ENCODE results near the gene FUT6. TPM values are rescaled to one million over a fixed set of nuclear protein-coding genes. Genes with fewer than 3 reads are reported as not detected.

The FUT6 gene
- total RNA-seq, 1 experiment from 2014 or later, result not detected

- in situ Hi-C loops (cut with HindIII; ENCODE audit: low sequenced_read_pairs), result loop anchor here (10.0 kb wide), 1 partner anchor 125 kb away; no protein-coding TSS in a partner anchor
- no peak for DNase-seq (ENCODE audit: low spot score)
Measured at GRCh38 chr19:5809469-5809868, 30.0 kb downstream of the FUT6 start.

- DNase-seq (ENCODE audit: low spot score), result no peak
- in situ Hi-C loops (cut with HindIII; ENCODE audit: low sequenced_read_pairs), result loop anchor here (10.0 kb wide), 1 partner anchor 126 kb away; no protein-coding TSS in a partner anchor
Measured at GRCh38 chr19:5809053-5809452, 30.4 kb downstream of the FUT6 start.

- DNase-seq (ENCODE audit: low spot score), result no peak
- in situ Hi-C loops (cut with HindIII; ENCODE audit: low sequenced_read_pairs), result loop anchor here (10.0 kb wide), 1 partner anchor 127 kb away; no protein-coding TSS in a partner anchor
Measured at GRCh38 chr19:5808120-5808816, 31.2 kb downstream of the FUT6 start.

- in situ Hi-C loops (cut with HindIII; ENCODE audit: low sequenced_read_pairs), result loop anchor here (10.0 kb wide), 1 partner anchor 128 kb away; no protein-coding TSS in a partner anchor
- no peak for DNase-seq (ENCODE audit: low spot score)
Measured at GRCh38 chr19:5806905-5807304, 32.6 kb downstream of the FUT6 start.

GRCh38 chr19:5806133-5806489 is 33.4 kb downstream of the FUT6 start:
- in situ Hi-C loops (cut with HindIII; ENCODE audit: low sequenced_read_pairs), result loop anchor here (10.0 kb wide), 1 partner anchor 129 kb away; no protein-coding TSS in a partner anchor
- no peak for DNase-seq (ENCODE audit: low spot score)

GRCh38 chr19:5805462-5806132 is 33.9 kb downstream of the FUT6 start:
- peak; percentile 35 for DNase-seq (ENCODE audit: low spot score)
- in situ Hi-C loops (cut with HindIII; ENCODE audit: low sequenced_read_pairs), result loop anchor here (10.0 kb wide), 1 partner anchor 129 kb away; no protein-coding TSS in a partner anchor

- DNase-seq (ENCODE audit: low spot score), result no peak
Measured at GRCh38 chr19:5804516-5805461, 34.7 kb downstream of the FUT6 start, which contains the start of gene NRTN. TSS of gene NRTN (plus strand) at chr19:5805067. CDS start at chr19:5824166, 19,099 bp downstream.

GRCh38 chr19:5803752-5804515 is 35.6 kb downstream of the FUT6 start:
- in situ Hi-C loops (cut with HindIII; ENCODE audit: low sequenced_read_pairs), result loop anchor here (10.0 kb wide), 1 partner anchor 131 kb away; no protein-coding TSS in a partner anchor
- peak; percentile 53 for DNase-seq (ENCODE audit: low spot score)

More at GRCh38 chr19:5804516-5805461, 34.7 kb downstream of the FUT6 start, which contains the start of gene NRTN:
- in situ Hi-C loops (cut with HindIII; ENCODE audit: low sequenced_read_pairs), result loop anchor here (10.0 kb wide), 1 partner anchor 130 kb away; no protein-coding TSS in a partner anchor

- no peak for DNase-seq (ENCODE audit: low spot score)
- in situ Hi-C loops (cut with HindIII; ENCODE audit: low sequenced_read_pairs), result loop anchor here (10.0 kb wide), 1 partner anchor 131 kb away; no protein-coding TSS in a partner anchor
Measured at GRCh38 chr19:5803441-5803751, 36.1 kb downstream of the FUT6 start.

GRCh38 chr19:5801796-5802619 is 37.5 kb downstream of the FUT6 start:
- DNase-seq (ENCODE audit: low spot score), result peak; percentile 71
- in situ Hi-C loops (cut with HindIII; ENCODE audit: low sequenced_read_pairs), result loop anchor here (10.0 kb wide), 1 partner anchor 133 kb away; no protein-coding TSS in a partner anchor

GRCh38 chr19:5800361-5801270 is 38.9 kb downstream of the FUT6 start:
- in situ Hi-C loops (cut with HindIII; ENCODE audit: low sequenced_read_pairs), result loop anchor here (10.0 kb wide), 1 partner anchor 134 kb away; no protein-coding TSS in a partner anchor

GRCh38 chr19:5799247-5800241 is 40.0 kb downstream of the FUT6 start:
- in situ Hi-C loops (cut with HindIII; ENCODE audit: low sequenced_read_pairs), result loop anchor here (10.0 kb wide), 1 partner anchor 135 kb away; no protein-coding TSS in a partner anchor
- DNase-seq (ENCODE audit: low spot score), result no peak

More at GRCh38 chr19:5800361-5801270, 38.9 kb downstream of the FUT6 start:
- no peak for DNase-seq (ENCODE audit: low spot score)

- no peak for DNase-seq (ENCODE audit: low spot score)
- in situ Hi-C loops (cut with HindIII; ENCODE audit: low sequenced_read_pairs), result no loop called here
Measured at GRCh38 chr19:5798244-5798643, 41.3 kb downstream of the FUT6 start.

GRCh38 chr19:5795382-5795919 is 44.1 kb downstream of the FUT6 start:
- in situ Hi-C loops (cut with HindIII; ENCODE audit: low sequenced_read_pairs), result no loop called here
- no peak for DNase-seq (ENCODE audit: low spot score)

- DNase-seq (ENCODE audit: low spot score), result no peak
- in situ Hi-C loops (cut with HindIII; ENCODE audit: low sequenced_read_pairs), result no loop called here
Measured at GRCh38 chr19:5793188-5793587, 46.3 kb downstream of the FUT6 start.
